GM21717 (cell line): Measurements from ENCODE around the gene BBOF1.

Experiments used
- ATAC-seq: cut with Tn5 transposase; IDR thresholded peaks from one replicate; pipeline ENCODE4 v1.9.1; 2021; ENCODE audit warnings: mild to moderate bottlenecking, moderate library complexity; ENCODE audit not compliant: unreplicated experiment

The BBOF1 gene

GRCh38 chr14:74022346-74022745, 3.2 kb downstream of the BBOF1 start:
- ATAC-seq = no peak

- ATAC-seq = no peak
These were observed 10.0 kb downstream of the BBOF1 start for GRCh38 chr14:74029136-74029535.

GRCh38 chr14:74034572-74034971, 15.4 kb downstream of the BBOF1 start:
- ATAC-seq = no peak

- ATAC-seq = no peak
These were observed 16.4 kb downstream of the BBOF1 start for GRCh38 chr14:74035556-74035955.

GRCh38 chr14:74038020-74038859, 19.1 kb downstream of the BBOF1 start:
- ATAC-seq = no peak

- ATAC-seq = no peak
These were observed 23.1 kb downstream of the BBOF1 start for GRCh38 chr14:74042296-74042695.

GRCh38 chr14:74045522-74045921, 26.4 kb downstream of the BBOF1 start:
- no peak for ATAC-seq

- no peak for ATAC-seq
These were observed 29.1 kb downstream of the BBOF1 start for GRCh38 chr14:74048281-74048680.

GRCh38 chr14:74049876-74050495, 30.8 kb downstream of the BBOF1 start:
- ATAC-seq = no peak

GRCh38 chr14:74062809-74063150, 43.6 kb downstream of the BBOF1 start:
- ATAC-seq = no peak

- ATAC-seq = no peak
These were observed 45.3 kb downstream of the BBOF1 start for GRCh38 chr14:74064426-74064825.

GRCh38 chr14:74064883-74065282, 45.7 kb downstream of the BBOF1 start:
- ATAC-seq = no peak

- no peak for ATAC-seq
These were observed 46.8 kb downstream of the BBOF1 start for GRCh38 chr14:74065746-74066575.

- no peak for ATAC-seq
These were observed 58.3 kb downstream of the BBOF1 start for GRCh38 chr14:74077401-74077800.

- no peak for ATAC-seq
These were observed 61.8 kb downstream of the BBOF1 start for GRCh38 chr14:74080820-74081460.

- ATAC-seq = no peak
These were observed 62.3 kb downstream of the BBOF1 start for GRCh38 chr14:74081491-74081890.

- ATAC-seq = no peak
These were observed 64.0 kb downstream of the BBOF1 start for GRCh38 chr14:74083161-74083560.

GRCh38 chr14:74083784-74084276, 64.7 kb downstream of the BBOF1 start:
- peak; percentile 23 for ATAC-seq

GRCh38 chr14:74084277-74085046, 65.3 kb downstream of the BBOF1 start, which contains the start of the genes ALDH6A1 and LIN52:
Gene ALDH6A1, minus strand, starts transcription at chr14:74084453. Its CDS starts 59 bp downstream, at chr14:74084394.
Gene LIN52, plus strand, starts transcription at chr14:74084956. Its CDS starts 19 bp downstream, at chr14:74084975.
- peak; percentile 89 for ATAC-seq

GRCh38 chr14:74085047-74085637, 66.0 kb downstream of the BBOF1 start:
- peak; percentile 7 for ATAC-seq
